ENCODE measurements around the gene P4HB.
"Not testable (repeated sequence)": the region's sequence is repeated elsewhere in the genome, so short reads cannot be mapped to it uniquely, and the experiment has no call there.

P4HB gene

DNA sequence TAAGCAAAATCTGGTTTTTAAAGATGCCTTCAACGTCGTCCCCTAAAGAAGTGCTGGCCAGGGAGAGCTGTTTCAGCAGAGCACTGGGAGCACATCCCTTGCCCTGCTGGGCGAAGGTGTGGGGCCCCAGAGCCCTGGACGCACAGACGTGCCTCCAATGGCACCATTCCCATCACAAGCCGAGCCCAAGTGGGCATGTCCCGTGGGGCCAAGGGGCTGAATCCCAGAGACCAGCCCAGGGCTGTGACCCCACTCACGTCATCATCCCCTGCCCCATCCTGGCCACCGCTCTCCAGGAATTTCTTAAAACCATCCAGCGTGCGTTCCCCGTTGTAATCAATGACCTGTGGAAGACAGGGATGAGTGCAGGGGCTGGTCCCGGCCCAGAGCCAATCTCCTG lies 15.4 kb downstream of the P4HB start:
- no peak for DNase-seq

- DNase-seq, result no peak
Observed at GRCh38 chr17:81844327-81844851, 15.9 kb downstream of the P4HB start.

DNA sequence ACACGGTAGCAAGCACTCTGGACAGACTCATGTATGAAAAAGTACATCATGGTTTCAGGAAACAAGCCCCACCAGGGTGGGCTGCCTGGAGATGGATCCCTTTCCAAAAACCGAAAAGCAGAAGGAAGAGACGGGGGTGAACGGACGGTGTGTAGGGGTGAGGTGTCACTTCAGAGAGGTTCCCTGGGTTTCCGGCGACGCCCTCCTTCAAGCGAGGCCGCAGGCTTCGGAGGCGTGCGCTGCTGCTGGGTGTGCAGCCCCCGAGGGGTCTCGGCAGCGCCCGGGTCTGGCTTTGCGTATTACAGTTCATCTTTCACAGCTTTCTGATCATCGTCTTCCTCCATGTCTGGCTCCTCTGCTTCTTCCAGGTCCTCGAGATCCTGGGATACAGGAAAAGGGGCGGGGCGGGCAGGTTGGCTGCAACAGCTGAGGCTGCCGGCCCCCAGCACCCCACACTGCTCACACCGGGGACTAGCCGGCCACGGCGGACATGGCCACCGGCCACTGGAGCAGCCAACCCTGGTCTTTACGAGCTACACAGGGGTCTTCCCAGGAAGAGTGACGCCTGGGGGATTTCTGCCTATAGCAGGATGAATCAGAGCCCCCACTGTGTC lies 16.5 kb downstream of the P4HB start:
- no peak for DNase-seq

DNA sequence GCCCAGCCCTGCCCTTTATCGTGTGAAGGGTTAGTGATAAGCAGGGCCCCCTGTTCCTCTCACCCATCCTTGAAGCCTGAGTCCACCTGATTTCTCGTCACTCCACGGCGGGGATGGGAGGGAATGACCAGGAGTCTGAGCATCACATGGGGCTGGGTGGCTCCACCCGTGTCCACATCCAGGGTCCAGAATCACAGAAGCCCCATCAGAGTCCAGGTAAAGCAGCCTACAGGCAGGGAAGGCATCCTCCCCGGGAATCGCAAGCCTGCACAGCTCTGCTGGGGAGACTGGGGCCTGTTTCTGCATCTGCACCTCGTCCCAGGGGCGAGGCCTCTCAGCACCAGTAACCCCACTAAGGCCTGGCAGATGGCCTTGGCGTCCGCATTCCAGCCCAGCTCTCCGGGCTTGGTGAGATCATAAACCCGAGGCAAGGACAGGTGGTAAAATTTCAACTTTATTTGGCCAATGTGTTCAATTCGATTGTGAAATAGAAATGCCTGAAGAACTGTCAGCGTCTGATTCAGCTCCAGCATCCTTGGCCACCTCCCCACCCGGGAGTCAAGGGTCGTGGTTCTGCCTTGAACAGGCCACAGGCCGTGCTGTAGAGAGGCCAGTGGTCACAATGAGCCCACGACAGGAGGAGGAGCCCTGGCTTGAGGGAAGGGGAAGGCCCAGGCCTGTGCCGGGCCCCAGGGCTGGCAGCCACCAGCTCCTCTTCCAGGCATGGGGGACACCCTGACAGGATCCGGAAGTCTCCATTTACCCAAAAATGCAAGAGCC lies 17.4 kb downstream of the P4HB start:
- DNase-seq, result no peak

- no peak for DNase-seq
Observed at GRCh38 chr17:81842378-81842724, 18.0 kb downstream of the P4HB start.

GRCh38 chr17:81841866-81842265 lies 18.5 kb downstream of the P4HB start:
- no peak for DNase-seq

DNA sequence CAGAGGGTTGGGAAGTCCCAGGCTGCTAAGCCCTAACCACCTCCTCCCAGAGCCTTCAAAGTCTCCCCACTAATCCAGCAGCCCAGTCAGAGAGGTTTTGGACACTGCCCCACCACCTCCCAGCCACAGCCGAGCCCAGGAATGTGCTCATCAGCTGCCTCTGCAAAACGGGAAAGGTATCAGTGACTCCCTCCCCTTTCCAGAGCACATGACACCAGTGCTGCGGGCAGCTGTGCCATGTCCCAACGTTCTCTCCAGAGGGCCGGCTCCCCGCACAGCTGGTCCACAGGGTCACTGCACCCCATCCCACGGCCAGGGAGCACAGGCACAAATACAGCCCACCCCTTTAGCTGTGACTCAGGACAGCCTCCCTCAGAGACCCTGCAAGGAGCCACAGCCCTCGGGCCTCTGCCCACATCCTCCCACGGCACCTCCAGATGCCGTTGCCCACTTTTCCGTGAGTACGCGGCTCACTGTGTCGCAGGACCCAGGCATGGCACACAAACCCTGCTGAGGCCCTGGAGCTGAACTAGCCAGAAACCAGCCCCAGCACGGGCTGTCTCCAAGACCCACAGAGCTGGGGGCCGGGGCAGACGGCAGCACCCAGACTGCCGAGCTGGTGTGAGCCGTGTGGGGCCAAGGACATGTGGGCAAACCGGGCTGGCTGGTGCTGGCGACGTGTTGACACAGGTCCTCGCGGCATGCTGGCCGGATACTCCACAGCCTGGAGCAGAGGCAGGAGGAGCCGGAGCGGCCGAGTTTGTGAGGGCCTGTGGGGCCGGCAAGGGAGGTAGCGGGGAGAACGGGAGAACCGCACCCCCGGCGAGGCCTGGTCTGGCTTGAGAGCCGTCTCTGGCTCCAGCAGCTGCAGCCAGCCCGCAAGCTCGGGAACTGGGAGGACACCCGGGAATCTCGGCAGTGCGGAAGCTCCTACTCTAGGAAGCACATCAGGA lies 19.2 kb downstream of the P4HB start:
- no peak for DNase-seq

DNA sequence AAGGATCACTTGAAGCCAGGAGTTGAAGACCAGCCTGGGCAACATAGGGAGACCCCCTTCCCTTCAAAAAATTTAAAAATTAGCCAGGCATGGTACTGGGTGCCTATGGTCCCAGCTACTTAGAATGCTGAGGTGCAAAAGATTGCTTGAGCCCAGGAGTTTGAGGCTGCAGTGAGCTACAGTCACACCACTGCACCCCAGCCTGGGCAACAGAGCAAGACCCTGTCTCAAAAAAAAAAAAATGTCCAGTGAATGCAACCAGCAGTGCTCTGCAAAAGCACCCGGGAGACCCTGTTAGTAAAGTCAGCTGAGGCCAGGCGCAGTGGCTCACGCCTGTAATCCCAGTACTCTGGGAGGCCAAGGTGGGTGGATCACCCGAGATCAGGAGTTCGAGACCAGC lies 20.3 kb downstream of the P4HB start:
- DNase-seq, result not testable (repeated sequence)

DNA sequence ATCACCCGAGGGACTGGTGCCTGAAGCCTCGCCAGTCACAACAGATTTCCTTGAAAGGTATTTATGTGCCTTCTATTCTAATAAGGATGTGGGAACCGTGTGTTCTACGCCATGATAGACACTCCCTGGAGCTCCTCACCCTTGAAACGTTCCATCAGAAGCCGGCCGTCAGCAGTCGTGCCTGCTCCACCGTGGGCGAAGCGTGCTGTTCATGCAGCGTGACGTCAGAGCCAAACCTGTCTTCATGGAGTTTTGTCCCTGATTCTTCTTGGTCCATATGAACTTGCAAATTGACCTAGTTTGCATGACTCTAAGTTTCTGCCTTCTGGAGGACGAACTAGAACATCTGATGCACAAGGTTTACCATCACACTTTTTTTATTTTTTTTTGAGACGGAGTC lies 21.0 kb downstream of the P4HB start:
- no peak for DNase-seq

DNA sequence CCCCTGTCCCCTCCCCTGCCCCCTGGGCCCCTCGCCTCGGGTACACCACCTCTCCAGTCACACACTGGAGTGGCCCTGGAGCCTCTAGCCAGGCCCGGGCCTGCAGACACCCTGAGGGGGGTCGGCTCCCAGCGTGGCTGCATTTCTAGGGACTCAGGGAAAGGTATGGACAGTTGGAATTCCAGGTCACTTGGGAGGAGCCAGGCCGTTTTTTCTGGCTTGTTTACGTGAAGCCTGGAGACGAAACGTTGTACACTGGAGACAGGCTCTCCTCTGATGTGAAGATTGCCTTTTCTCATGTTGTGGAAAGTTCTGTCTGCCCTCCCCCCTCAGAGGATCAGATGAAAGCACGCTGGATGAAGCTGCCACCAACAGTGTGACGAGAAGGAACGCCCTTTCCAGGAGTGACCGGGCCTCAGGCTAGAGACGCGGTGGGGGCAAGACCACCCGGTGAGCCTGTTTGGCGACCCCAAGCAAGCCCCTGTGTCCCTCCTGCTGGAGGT lies 21.5 kb downstream of the P4HB start:
- DNase-seq, result no peak

DNA sequence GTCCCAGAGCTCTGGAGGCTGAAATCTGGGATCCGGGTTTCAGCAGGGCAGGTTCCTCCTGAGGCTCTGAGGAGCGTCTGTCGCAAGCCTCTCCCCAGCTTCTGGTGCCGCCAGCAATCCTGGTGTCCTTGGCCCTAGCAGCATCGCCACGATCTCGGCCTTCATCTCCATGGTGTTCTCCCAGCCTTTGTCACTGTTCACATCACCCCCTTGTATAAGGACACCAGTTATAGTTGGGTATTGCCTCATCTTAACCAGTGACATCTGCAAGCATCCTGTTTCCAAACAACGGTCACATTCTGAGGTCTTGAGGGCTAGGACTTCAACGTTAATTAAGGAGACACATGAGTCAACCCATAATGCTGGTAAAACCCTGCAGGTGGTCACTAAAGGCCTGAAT lies 22.7 kb downstream of the P4HB start:
- DNase-seq, result no peak

GRCh38 chr17:81834831-81835267 lies 25.5 kb downstream of the P4HB start, which contains the start of gene PPP1R27:
Gene PPP1R27, minus strand, starts transcription at chr17:81835050. Its CDS starts 97 bp downstream, at chr17:81834953.
- DNase-seq, result no peak

DNA sequence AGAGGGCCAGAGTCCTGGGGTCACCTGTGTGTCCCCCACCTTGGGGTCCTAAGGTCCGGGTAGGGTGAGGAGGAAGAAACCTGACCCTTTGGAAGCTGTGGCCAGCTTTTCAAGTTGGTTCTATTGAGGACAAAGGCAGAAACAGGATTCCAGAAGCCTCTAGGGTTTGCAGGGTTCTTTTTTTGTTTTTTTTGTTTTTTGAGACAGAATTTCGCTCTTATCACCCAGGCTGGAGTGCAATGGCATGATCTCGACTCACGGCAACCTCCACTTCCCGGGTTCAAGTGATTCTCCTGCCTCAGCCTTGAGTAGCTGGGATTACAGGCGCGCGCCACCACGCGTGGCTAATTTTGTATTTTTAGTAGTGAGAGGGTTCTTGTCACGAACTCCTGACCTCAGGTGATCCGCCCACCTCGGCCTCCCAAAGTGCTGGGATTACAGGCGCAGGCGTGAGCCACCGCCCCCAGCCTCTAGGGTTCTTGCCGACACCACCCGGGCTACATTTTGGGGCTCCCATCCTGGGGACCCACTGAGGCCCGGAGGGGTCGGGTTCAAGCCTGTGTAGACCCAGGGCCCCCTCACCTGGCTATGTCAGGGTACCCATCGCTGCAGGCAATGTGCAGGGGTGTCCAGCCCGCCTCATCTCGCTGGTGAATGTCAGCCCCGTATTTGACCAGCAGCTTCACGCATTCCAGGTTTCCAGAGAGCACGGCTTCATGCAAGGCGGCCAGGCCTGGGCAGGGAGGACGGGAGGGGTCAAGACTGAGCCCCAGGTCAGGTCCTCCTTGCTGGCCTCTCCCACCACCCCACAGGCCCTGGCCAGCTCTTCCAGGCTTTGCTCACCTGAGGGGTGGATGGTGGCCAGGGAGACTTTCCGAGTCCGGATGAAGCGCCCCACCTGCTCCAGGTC lies 26.2 kb downstream of the P4HB start:
- DNase-seq, result no peak

DNA sequence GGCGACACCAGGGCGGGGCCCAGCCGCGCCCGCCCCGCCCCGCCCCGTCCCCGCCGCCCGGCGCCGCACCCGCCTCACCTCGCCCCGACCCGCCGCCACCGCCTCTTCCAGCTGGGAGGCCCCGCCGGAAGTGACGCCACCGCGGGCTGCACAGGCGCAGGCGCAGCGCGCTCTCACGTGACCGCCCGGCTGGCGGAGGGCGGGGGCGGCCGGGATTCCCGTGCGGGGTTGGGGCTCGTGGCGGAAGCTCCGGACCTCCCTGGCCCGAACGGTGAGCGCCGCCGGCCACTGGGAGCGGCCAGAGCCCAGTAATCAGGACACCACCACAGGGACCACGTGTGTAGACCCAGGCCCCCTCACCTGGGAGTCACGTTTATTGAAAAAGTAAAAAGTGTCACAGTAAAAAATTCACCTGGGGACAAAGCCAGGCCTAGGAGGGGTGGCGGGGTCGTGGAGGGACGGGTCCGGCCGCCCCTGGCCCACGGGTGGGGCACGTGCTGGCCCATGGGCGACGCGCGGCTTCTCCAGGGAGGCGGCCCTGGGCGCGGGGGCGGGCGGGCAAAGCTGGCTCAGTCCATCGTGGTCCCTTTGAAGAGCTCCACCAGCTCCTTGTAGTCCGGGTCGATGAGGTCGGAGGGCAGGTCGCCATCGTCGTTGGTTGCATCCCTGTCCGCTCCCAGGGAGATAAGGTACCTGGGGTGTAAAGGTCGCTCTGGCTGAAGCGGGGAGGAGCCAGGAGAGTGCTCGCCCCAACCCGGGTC lies 27.0 kb downstream of the P4HB start, which contains the start of gene MCRIP1:
Gene MCRIP1 (minus strand): TSS at position 132 of the 761 bp plus-strand sequence. CDS start 8,785 bp downstream, outside the sequence.
- DNase-seq, result peak; percentile 60 to 87

GRCh38 chr17:81832608-81833159 lies 27.7 kb downstream of the P4HB start:
- DNase-seq, result no peak

- DNase-seq, result no peak
Observed at GRCh38 chr17:81831957-81832607, 28.3 kb downstream of the P4HB start.

DNA sequence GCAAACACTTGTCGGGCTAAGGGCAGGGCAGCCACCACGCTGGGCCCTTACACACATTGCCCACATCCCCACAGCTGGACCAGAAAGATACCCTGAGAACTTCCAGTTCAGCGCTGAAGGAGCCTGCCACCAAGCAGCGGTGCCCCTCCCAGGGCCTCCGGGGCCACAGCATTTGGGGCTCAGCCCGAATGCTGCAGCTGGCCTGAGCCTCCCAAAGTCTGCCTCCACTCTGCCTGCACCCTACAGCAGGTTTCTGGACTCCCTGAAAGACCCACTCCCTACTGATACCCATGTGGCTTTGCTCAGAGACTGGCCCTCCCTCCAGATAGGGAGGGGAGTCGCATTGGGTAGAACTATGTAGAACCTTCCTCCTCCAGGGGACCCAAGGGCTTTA lies 28.8 kb downstream of the P4HB start:
- DNase-seq, result no peak

DNA sequence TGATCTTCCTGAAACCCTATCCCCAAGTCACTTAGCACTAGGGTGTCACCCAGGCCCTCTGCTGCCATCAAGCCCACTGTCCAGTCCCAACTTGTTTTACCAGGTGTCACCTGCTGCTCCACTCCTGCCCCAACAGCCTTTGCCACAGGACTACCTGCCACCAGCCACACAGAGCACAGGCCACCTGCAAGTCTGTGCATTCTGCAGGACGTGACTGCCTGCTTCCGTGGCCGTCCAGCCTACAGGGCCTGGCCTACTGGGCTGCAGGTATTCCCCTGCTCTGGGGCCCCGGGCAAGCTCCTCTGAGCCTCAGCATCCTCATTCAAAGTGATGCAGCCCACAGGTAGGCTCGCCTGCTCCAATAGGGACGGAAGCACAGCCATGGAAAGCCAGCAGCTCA lies 30.5 kb downstream of the P4HB start:
- no peak for DNase-seq

DNA sequence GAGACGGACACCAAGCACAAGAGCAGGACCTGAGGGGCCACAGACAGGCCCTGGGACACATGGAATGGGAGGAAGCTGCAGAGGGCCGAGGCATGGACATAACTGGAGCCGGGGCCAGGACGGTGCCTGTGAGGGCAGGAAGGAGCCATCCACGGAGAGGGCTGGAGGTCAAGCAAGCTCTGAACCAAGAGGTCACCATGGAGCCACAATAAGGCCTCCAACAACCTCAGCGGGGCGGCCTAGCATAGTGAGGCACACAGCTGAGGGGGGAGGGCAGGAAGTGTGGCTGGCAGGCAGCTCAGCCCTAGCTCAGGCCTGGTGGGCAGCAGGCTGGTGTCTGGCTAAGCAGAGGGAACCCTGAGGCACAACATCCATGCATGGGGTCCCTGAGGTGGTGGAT lies 31.7 kb downstream of the P4HB start:
- DNase-seq, result no peak

GRCh38 chr17:81825841-81826466 lies 34.4 kb downstream of the P4HB start:
- DNase-seq, result no peak
